GM12878 (cell line): ENCODE results near the gene ISOC2. TPM values are rescaled to one million over a fixed set of nuclear protein-coding genes. Genes with fewer than 3 reads are reported as not detected.

Source experiments
- ASH2L ChIP-seq: fragments of 300-600, 200-600 bp; sonication (generic); IDR thresholded peaks from 2 replicates; pipeline ENCODE4 v1.6.1; 2017; ENCODE audit warnings: low read depth, mild to moderate bottlenecking, borderline replicate concordance
- BCL11A ChIP-seq: IDR thresholded peaks from 2 replicates; pipeline ENCODE4 v1.6.1; 2011; ENCODE audit warnings: low read depth, low read length
- DPF2 ChIP-seq: fragments of 450-650 bp; IDR thresholded peaks from 2 replicates; pipeline ENCODE4 v1.6.1; 2017; ENCODE audit warnings: mild to moderate bottlenecking
- EED ChIP-seq: sonication (generic); IDR thresholded peaks from 2 replicates; pipeline ENCODE4 v1.6.1; 2016; ENCODE audit warnings: antibody characterized with exemption, low read depth
- HCFC1 ChIP-seq: fragments of 150-350 bp; IDR thresholded peaks from 2 replicates; pipeline ENCODE4 v1.6.1; 2014; ENCODE audit warnings: low read length
- MEF2B ChIP-seq: fragments of 450-650 bp; IDR thresholded peaks from 2 replicates; pipeline ENCODE4 v1.6.1; 2018; ENCODE audit warnings: mild to moderate bottlenecking, moderate library complexity; ENCODE audit not compliant: partially characterized antibody, poor library complexity, severe bottlenecking
- MTA3 ChIP-seq: IDR thresholded peaks from 2 replicates; pipeline ENCODE4 v1.6.1; 2012; ENCODE audit warnings: low read length, inconsistent platforms, borderline replicate concordance
- RUNX3 ChIP-seq: IDR thresholded peaks from 2 replicates; pipeline ENCODE4 v1.6.1; 2012; ENCODE audit warnings: low read length, inconsistent platforms
- SIX5 ChIP-seq: IDR thresholded peaks from 2 replicates; pipeline ENCODE4 v1.6.1; 2011; ENCODE audit warnings: mild to moderate bottlenecking, low read depth, low read length, moderate library complexity; ENCODE audit not compliant: severe bottlenecking
- SMC3 ChIP-seq: IDR thresholded peaks from 2 replicates; pipeline ENCODE4 v1.6.1; 2011; ENCODE audit warnings: low read length, improper control_type of control experiment, borderline replicate concordance
- STAT1 ChIP-seq: fragments of 450-650 bp; conservative IDR thresholded peaks from 2 replicates; pipeline ENCODE4 v1.6.1; 2014; ENCODE audit warnings: antibody characterized with exemption, mild to moderate bottlenecking
- TARDBP ChIP-seq: IDR thresholded peaks from 2 replicates; pipeline ENCODE4 v1.6.1; 2016; ENCODE audit warnings: borderline replicate concordance
- ZZZ3 ChIP-seq: IDR thresholded peaks from 2 replicates; pipeline ENCODE4 v1.6.1; 2011; ENCODE audit warnings: low read depth; ENCODE audit not compliant: control insufficient read depth, insufficient read length
- polyA plus RNA-seq, 11 experiments: library from polyadenylated mRNA; depleted of rRNA in 4 of 11; unstranded in 6 of 11; stranded (reverse) in 5 of 11; fragments of >200 nt; fragmentation: Nextera tagmentation in 4 of 11; fragmentation: Illumina TruSeq in 1 of 11; extraction: Ambion mirVana in 4 of 11; extraction: Trizol in 1 of 11; gene quantifications; 1 replicate in 1 of 11; 2 replicates in 10 of 11; pipeline versions ENCODE4 v1.2.1 to v1.2.3, GENCODE V29; 2011 to 2016; ENCODE audit warnings: inconsistent platforms in 2 of 11, missing spikeins in 2 of 11, low read depth in 1 of 11
- total RNA-seq, 4 experiments: library from RNA; depleted of rRNA in 3 of 4; stranded (reverse); fragments of >200 nt in 3 of 4; fragmentation: Illumina TruSeq in 1 of 4; extraction: Trizol in 1 of 4; gene quantifications; 2 replicates each; pipeline versions ENCODE4 v1.2.1 to v1.2.3, GENCODE V29; 2013 to 2021
- TF ChIP-seq, protein P1 (sequence below): IDR thresholded peaks from 2 replicates; pipeline ENCODE4 v1.6.1; 2012; ENCODE audit warnings: improper control_type of control experiment, low read depth, low read length; ENCODE audit not compliant: insufficient replicate concordance
- TF ChIP-seq, protein P2 (sequence below): fragments of 450-650 bp; IDR thresholded peaks from 2 replicates; pipeline ENCODE4 v1.6.1; 2016; ENCODE audit warnings: mild to moderate bottlenecking
- TF ChIP-seq, protein P3 (sequence below): IDR thresholded peaks from 2 replicates; pipeline ENCODE4 v1.6.1; 2011; ENCODE audit warnings: low read depth, low read length, improper control_type of control experiment, borderline replicate concordance
- TF ChIP-seq, protein P4 (sequence below): fragments of 450-650 bp; IDR thresholded peaks from 2 replicates; pipeline ENCODE4 v1.6.1; 2014; ENCODE audit warnings: mild to moderate bottlenecking
- TF ChIP-seq, protein P5 (sequence below): fragments of 450-650 bp; IDR thresholded peaks from 2 replicates; pipeline ENCODE4 v1.6.1; 2017; ENCODE audit warnings: antibody characterized with exemption, mild to moderate bottlenecking, moderate library complexity

The ISOC2 gene
- total and polyA plus RNA-seq, 10 of the 15 experiments (the other 5 are each of a cell fraction or from before 2014, with no cell fraction given): 0.72 to 238 (median 56.9) TPM

DNA sequence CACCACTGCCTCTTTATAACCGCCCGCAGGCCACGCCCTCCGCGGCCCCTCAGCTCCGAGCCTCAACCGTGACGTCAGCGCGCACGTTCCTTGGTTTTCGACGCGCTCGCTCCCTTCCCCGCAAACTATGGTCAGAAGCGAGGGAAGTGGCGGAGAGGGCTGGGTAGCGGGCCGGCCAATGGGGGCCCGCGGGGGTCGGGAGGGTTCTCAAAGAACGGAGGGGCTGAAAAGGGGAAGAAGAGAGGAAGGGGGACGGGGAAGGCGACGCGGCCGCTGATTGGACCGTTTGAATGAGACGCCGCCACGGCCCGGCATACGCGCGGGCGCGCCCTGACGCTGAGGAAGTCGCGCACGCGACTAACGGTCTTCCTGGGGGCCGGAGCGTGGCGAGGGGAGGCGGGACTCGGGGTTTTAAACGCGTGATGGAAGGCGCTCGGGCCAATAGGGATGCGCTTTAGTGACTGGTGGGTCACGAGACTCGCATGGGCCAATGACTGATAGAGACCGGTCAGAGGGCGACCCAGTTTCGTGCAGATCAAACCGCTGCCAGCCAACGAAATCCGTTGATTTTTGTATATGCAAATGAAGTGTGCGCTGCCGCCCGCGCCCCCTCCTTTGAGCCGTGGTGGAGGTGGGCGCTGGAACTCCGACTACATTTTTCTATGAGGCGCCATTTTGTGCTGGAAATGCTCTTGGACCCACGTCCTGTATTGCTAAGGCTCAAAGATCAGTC is 53.5 kb downstream of the ISOC2 start (continued):
- TF ChIP-seq, protein P1, sequence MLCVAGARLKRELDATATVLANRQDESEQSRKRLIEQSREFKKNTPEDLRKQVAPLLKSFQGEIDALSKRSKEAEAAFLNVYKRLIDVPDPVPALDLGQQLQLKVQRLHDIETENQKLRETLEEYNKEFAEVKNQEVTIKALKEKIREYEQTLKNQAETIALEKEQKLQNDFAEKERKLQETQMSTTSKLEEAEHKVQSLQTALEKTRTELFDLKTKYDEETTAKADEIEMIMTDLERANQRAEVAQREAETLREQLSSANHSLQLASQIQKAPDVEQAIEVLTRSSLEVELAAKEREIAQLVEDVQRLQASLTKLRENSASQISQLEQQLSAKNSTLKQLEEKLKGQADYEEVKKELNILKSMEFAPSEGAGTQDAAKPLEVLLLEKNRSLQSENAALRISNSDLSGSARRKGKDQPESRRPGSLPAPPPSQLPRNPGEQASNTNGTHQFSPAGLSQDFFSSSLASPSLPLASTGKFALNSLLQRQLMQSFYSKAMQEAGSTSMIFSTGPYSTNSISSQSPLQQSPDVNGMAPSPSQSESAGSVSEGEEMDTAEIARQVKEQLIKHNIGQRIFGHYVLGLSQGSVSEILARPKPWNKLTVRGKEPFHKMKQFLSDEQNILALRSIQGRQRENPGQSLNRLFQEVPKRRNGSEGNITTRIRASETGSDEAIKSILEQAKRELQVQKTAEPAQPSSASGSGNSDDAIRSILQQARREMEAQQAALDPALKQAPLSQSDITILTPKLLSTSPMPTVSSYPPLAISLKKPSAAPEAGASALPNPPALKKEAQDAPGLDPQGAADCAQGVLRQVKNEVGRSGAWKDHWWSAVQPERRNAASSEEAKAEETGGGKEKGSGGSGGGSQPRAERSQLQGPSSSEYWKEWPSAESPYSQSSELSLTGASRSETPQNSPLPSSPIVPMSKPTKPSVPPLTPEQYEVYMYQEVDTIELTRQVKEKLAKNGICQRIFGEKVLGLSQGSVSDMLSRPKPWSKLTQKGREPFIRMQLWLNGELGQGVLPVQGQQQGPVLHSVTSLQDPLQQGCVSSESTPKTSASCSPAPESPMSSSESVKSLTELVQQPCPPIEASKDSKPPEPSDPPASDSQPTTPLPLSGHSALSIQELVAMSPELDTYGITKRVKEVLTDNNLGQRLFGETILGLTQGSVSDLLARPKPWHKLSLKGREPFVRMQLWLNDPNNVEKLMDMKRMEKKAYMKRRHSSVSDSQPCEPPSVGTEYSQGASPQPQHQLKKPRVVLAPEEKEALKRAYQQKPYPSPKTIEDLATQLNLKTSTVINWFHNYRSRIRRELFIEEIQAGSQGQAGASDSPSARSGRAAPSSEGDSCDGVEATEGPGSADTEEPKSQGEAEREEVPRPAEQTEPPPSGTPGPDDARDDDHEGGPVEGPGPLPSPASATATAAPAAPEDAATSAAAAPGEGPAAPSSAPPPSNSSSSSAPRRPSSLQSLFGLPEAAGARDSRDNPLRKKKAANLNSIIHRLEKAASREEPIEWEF: no peak
- no peak for TF ChIP-seq SMC3
- TF ChIP-seq TARDBP: no peak
- TF ChIP-seq, protein P2, sequence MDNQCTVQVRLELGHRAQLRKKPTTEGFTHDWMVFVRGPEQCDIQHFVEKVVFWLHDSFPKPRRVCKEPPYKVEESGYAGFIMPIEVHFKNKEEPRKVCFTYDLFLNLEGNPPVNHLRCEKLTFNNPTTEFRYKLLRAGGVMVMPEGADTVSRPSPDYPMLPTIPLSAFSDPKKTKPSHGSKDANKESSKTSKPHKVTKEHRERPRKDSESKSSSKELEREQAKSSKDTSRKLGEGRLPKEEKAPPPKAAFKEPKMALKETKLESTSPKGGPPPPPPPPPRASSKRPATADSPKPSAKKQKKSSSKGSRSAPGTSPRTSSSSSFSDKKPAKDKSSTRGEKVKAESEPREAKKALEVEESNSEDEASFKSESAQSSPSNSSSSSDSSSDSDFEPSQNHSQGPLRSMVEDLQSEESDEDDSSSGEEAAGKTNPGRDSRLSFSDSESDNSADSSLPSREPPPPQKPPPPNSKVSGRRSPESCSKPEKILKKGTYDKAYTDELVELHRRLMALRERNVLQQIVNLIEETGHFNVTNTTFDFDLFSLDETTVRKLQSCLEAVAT: peak; percentile 16; the same call in 1 of the 2 replicates
- no peak for TF ChIP-seq ASH2L
- TF ChIP-seq, protein P3, sequence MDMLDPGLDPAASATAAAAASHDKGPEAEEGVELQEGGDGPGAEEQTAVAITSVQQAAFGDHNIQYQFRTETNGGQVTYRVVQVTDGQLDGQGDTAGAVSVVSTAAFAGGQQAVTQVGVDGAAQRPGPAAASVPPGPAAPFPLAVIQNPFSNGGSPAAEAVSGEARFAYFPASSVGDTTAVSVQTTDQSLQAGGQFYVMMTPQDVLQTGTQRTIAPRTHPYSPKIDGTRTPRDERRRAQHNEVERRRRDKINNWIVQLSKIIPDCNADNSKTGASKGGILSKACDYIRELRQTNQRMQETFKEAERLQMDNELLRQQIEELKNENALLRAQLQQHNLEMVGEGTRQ: peak; percentile 82
- TF ChIP-seq BCL11A: no peak
- TF ChIP-seq RUNX3: peak; percentile 36
- TF ChIP-seq, protein P4, sequence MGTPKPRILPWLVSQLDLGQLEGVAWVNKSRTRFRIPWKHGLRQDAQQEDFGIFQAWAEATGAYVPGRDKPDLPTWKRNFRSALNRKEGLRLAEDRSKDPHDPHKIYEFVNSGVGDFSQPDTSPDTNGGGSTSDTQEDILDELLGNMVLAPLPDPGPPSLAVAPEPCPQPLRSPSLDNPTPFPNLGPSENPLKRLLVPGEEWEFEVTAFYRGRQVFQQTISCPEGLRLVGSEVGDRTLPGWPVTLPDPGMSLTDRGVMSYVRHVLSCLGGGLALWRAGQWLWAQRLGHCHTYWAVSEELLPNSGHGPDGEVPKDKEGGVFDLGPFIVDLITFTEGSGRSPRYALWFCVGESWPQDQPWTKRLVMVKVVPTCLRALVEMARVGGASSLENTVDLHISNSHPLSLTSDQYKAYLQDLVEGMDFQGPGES: peak; percentile 70; the same call in 1 of the 2 replicates
- TF ChIP-seq, protein P5, sequence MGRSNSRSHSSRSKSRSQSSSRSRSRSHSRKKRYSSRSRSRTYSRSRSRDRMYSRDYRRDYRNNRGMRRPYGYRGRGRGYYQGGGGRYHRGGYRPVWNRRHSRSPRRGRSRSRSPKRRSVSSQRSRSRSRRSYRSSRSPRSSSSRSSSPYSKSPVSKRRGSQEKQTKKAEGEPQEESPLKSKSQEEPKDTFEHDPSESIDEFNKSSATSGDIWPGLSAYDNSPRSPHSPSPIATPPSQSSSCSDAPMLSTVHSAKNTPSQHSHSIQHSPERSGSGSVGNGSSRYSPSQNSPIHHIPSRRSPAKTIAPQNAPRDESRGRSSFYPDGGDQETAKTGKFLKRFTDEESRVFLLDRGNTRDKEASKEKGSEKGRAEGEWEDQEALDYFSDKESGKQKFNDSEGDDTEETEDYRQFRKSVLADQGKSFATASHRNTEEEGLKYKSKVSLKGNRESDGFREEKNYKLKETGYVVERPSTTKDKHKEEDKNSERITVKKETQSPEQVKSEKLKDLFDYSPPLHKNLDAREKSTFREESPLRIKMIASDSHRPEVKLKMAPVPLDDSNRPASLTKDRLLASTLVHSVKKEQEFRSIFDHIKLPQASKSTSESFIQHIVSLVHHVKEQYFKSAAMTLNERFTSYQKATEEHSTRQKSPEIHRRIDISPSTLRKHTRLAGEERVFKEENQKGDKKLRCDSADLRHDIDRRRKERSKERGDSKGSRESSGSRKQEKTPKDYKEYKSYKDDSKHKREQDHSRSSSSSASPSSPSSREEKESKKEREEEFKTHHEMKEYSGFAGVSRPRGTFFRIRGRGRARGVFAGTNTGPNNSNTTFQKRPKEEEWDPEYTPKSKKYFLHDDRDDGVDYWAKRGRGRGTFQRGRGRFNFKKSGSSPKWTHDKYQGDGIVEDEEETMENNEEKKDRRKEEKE: no peak
- no peak for TF ChIP-seq STAT1
- TF ChIP-seq DPF2: peak; percentile 62
- no peak for TF ChIP-seq ZZZ3
- no peak for TF ChIP-seq SIX5
- TF ChIP-seq MEF2B: peak; percentile 8
- no peak for TF ChIP-seq EED
- no peak for TF ChIP-seq HCFC1
- no peak for TF ChIP-seq MTA3
